Keratinocyte (primary cell): ENCODE results near the gene IL3. TPM values are rescaled to one million over a fixed set of nuclear protein-coding genes. Genes with fewer than 3 reads are reported as not detected.

ENCODE experiments used
- DNase-seq: peaks from one replicate; pipeline ENCODE4 v3.0.0-alpha.2; 2011; ENCODE audit warnings: low read depth, missing footprints, low spot score
- FAIRE-seq: peaks from 2 replicates; lab custom pipeline; 2011; peaks lifted over from hg19 to GRCh38; lab: Jason Lieb, UNC
- H2AFZ ChIP-seq: 2 replicates; pipeline ENCODE4 v1.6.0; 2012; ENCODE audit warnings: low read length, control low read depth, inconsistent platforms; ENCODE audit not compliant: control insufficient read depth
- H3K27ac ChIP-seq: 2 replicates; pipeline ENCODE4 v1.5.1; 2011; ENCODE audit warnings: low read length; ENCODE audit not compliant: control insufficient read depth, insufficient read depth
- H3K27me3 ChIP-seq: 3 replicates; pipeline ENCODE4 v1.6.0; 2011; ENCODE audit warnings: low read length; ENCODE audit not compliant: control insufficient read depth, insufficient read depth; ENCODE audit errors: extremely low read depth
- H3K36me3 ChIP-seq, 2 experiments: 2 replicates in 1 of 2; 3 replicates in 1 of 2; pipeline ENCODE4 v1.5.1; 2011; ENCODE audit warnings: low read length in 2 of 2, mild to moderate bottlenecking in 1 of 2; ENCODE audit not compliant: control insufficient read depth in 2 of 2, insufficient read depth in 2 of 2; ENCODE audit errors: extremely low read depth in 1 of 2
- H3K4me1 ChIP-seq: 3 replicates; pipeline ENCODE4 v1.5.1; 2011; ENCODE audit warnings: low read length; ENCODE audit not compliant: control insufficient read depth, insufficient read depth; ENCODE audit errors: extremely low read depth
- H3K4me2 ChIP-seq: 3 replicates; pipeline ENCODE4 v1.6.0; 2011; ENCODE audit warnings: low read depth, low read length; ENCODE audit not compliant: control insufficient read depth, insufficient read depth; ENCODE audit errors: extremely low read depth
- H3K4me3 ChIP-seq, 3 experiments: fragments of 200-600 bp in 1 of 3; sonication (generic) in 1 of 3; 2 replicates in 2 of 3; 3 replicates in 1 of 3; pipeline ENCODE4 v1.5.1; 2011 to 2016; ENCODE audit warnings: low read length in 3 of 3, mild to moderate bottlenecking in 3 of 3, control low read depth in 2 of 3, inconsistent platforms in 1 of 3, low read depth in 1 of 3, mixed read lengths in 1 of 3, mixed run types in 1 of 3, moderate library complexity in 1 of 3; ENCODE audit not compliant: control insufficient read depth in 2 of 3, insufficient read depth in 2 of 3; ENCODE audit errors: extremely low read depth in 1 of 3
- H3K79me2 ChIP-seq: 2 replicates; pipeline ENCODE4 v1.6.0; 2012; ENCODE audit warnings: low read length; ENCODE audit not compliant: control insufficient read depth, insufficient read depth
- H3K9ac ChIP-seq: 3 replicates; pipeline ENCODE4 v1.6.0; 2011; ENCODE audit warnings: low read length; ENCODE audit not compliant: control insufficient read depth, insufficient read depth; ENCODE audit errors: extremely low read depth
- H3K9me1 ChIP-seq: 3 replicates; pipeline ENCODE4 v1.6.0; 2011; ENCODE audit warnings: low read length; ENCODE audit not compliant: control insufficient read depth, insufficient read depth; ENCODE audit errors: extremely low read depth
- H3K9me3 ChIP-seq: 2 replicates; pipeline ENCODE4 v1.5.1; 2012; ENCODE audit warnings: low read depth, low read length; ENCODE audit not compliant: control insufficient read depth
- H4K20me1 ChIP-seq: 3 replicates; pipeline ENCODE4 v1.6.0; 2011; ENCODE audit warnings: low read length; ENCODE audit not compliant: control insufficient read depth, insufficient read depth; ENCODE audit errors: extremely low read depth
- EZH2 ChIP-seq: IDR thresholded peaks from one replicate; pipeline ENCODE4 v1.6.1; 2012; ENCODE audit warnings: inconsistent platforms, mild to moderate bottlenecking, low read length, moderate library complexity
- dilution Hi-C: fragments of 300-500 bp; cut with MboI; formaldehyde crosslinking; loops from one replicate; pipeline ENCODE4 v1.7.0; 2020; ENCODE audit warnings: low sequenced_read_pairs; ENCODE audit not compliant: extremely low pct_ligation_motif_present
- polyA plus RNA-seq, 5 experiments: library from polyadenylated mRNA; depleted of rRNA in 3 of 5; stranded (reverse) in 3 of 5; stranded (forward) in 1 of 5; unstranded in 1 of 5; fragments of >200 nt; gene quantifications; 1 replicate in 1 of 5; 2 replicates in 3 of 5; 3 replicates in 1 of 5; pipeline versions ENCODE4 v1.2.1 to v1.2.3, GENCODE V29; 2011 to 2012; ENCODE audit warnings: missing spikeins in 2 of 5, low read depth in 1 of 5, low replicate concordance in 1 of 5
- TF ChIP-seq, protein P1 (sequence below), 3 experiments: IDR thresholded peaks in 1 of 3; conservative IDR thresholded peaks in 1 of 3; optimal IDR thresholded peaks in 1 of 3; 2 replicates in 2 of 3; 3 replicates in 1 of 3; pipeline versions ENCODE3 to v1.5.1; 2011; ENCODE audit warnings: low read length in 3 of 3, mild to moderate bottlenecking in 3 of 3, moderate library complexity in 2 of 3, control low read depth in 1 of 3, inconsistent platforms in 1 of 3; ENCODE audit not compliant: insufficient read depth in 2 of 3; ENCODE audit errors: extremely low read depth in 1 of 3

The IL3 gene
- polyA plus RNA-seq, 1 donor (not counting 4 experiments of a cell fraction or from before 2014, with no cell fraction given), result not detected

DNA sequence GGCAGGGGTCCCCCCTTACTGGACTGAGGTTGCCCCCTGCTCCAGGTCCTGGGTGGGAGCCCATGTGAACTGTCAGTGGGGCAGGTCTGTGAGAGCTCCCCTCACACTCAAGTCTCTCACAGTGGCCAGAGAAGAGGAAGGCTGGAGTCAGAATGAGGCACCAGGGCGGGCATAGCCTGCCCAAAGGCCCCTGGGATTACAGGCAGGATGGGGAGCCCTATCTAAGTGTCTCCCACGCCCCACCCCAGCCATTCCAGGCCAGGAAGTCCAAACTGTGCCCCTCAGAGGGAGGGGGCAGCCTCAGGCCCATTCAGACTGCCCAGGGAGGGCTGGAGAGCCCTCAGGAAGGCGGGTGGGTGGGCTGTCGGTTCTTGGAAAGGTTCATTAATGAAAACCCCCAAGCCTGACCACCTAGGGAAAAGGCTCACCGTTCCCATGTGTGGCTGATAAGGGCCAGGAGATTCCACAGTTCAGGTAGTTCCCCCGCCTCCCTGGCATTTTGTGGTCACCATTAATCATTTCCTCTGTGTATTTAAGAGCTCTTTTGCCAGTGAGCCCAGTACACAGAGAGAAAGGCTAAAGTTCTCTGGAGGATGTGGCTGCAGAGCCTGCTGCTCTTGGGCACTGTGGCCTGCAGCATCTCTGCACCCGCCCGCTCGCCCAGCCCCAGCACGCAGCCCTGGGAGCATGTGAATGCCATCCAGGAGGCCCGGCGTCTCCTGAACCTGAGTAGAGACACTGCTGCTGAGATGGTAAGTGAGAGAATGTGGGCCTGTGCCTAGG lies 13.0 kb downstream of the IL3 start, which contains the start of gene CSF2:
Gene CSF2 (plus strand): TSS at position 559 of the 783 bp plus-strand sequence. CDS start 35 bp downstream, at position 594.
- TF ChIP-seq EZH2, result no peak
- TF ChIP-seq, protein P1, sequence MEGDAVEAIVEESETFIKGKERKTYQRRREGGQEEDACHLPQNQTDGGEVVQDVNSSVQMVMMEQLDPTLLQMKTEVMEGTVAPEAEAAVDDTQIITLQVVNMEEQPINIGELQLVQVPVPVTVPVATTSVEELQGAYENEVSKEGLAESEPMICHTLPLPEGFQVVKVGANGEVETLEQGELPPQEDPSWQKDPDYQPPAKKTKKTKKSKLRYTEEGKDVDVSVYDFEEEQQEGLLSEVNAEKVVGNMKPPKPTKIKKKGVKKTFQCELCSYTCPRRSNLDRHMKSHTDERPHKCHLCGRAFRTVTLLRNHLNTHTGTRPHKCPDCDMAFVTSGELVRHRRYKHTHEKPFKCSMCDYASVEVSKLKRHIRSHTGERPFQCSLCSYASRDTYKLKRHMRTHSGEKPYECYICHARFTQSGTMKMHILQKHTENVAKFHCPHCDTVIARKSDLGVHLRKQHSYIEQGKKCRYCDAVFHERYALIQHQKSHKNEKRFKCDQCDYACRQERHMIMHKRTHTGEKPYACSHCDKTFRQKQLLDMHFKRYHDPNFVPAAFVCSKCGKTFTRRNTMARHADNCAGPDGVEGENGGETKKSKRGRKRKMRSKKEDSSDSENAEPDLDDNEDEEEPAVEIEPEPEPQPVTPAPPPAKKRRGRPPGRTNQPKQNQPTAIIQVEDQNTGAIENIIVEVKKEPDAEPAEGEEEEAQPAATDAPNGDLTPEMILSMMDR (optimal IDR thresholded peaks at IDR 0.05 in 1 of 3, IDR thresholded peaks at IDR 0.05 in 1 of 3, conservative IDR thresholded peaks at IDR 0.05 in 1 of 3; ENCODE audit: extremely low read depth in 1 of 3, insufficient read depth in 2 of 3, low read length in 3 of 3), result no peak
- H3K9me3 ChIP-seq, result no peaks in the 10 kb centered on the region
- H3K4me2 ChIP-seq, result peak within 1 kb of the TSS; percentile 69
- peaks cover 0 to 2% of the 10 kb centered on the region in 2 experiments for H3K36me3 ChIP-seq
- peak within 1 kb of the TSS; percentile 34 for H3K27ac ChIP-seq
- peak; percentile 91 for FAIRE-seq
- H4K20me1 ChIP-seq, result no peaks in the 10 kb centered on the region
- H3K27me3 ChIP-seq, result peaks cover 10% of the 10 kb centered on the region
- no peaks in the 10 kb centered on the region for H3K79me2 ChIP-seq
- DNase-seq, result no peak
- dilution Hi-C loops, result no loop called here
- H3K4me1 ChIP-seq, result peaks cover 35% of the 10 kb centered on the region
- H2AFZ ChIP-seq, result no peak within 1 kb of the TSS
- H3K9me1 ChIP-seq, result no peaks in the 10 kb centered on the region
- peak within 1 kb of the TSS; percentile 23 to 30 (median 24) for H3K4me3 ChIP-seq
- H3K9ac ChIP-seq, result peak within 1 kb of the TSS; percentile 36

DNA sequence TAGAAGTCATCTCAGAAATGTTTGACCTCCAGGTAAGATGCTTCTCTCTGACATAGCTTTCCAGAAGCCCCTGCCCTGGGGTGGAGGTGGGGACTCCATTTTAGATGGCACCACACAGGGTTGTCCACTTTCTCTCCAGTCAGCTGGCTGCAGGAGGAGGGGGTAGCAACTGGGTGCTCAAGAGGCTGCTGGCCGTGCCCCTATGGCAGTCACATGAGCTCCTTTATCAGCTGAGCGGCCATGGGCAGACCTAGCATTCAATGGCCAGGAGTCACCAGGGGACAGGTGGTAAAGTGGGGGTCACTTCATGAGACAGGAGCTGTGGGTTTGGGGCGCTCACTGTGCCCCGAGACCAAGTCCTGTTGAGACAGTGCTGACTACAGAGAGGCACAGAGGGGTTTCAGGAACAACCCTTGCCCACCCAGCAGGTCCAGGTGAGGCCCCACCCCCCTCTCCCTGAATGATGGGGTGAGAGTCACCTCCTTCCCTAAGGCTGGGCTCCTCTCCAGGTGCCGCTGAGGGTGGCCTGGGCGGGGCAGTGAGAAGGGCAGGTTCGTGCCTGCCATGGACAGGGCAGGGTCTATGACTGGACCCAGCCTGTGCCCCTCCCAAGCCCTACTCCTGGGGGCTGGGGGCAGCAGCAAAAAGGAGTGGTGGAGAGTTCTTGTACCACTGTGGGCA lies 13.8 kb downstream of the IL3 start:
- Histone ChIP-seq H3K4me1 (peaks cover 35% of the 10 kb centered on the region), H3K9me3 (no peaks in the 10 kb centered on the region), H3K9ac (no peak overlapping the region), H2AFZ (no peak overlapping the region), H3K27ac (peak overlapping the region; percentile 34), H3K9me1 (no peaks in the 10 kb centered on the region), H3K4me3 (peak overlapping the region; percentile 23 to 30 (median 24)), H3K79me2 (no peaks in the 10 kb centered on the region), H3K27me3 (peaks cover 10% of the 10 kb centered on the region), H3K36me3 (peaks cover 0 to 2% of the 10 kb centered on the region in 2 experiments), H3K4me2 (peak overlapping the region; percentile 69), H4K20me1 (no peaks in the 10 kb centered on the region)
- FAIRE-seq (peak; percentile 41), DNase-seq (no peak)
- TF ChIP-seq, protein P1 (optimal IDR thresholded peaks at IDR 0.05 in 1 of 3, IDR thresholded peaks at IDR 0.05 in 1 of 3, conservative IDR thresholded peaks at IDR 0.05 in 1 of 3; ENCODE audit: extremely low read depth in 1 of 3, insufficient read depth in 2 of 3, low read length in 3 of 3), result no peak
- no peak for TF ChIP-seq EZH2
- dilution Hi-C loops, result no loop called here
